ENCODE measurements around the gene AVL9. TPM values are rescaled to one million over a fixed set of nuclear protein-coding genes. Genes with fewer than 3 reads are reported as not detected.

AVL9 gene
- total RNA-seq, 1 experiment from 2014 or later: 36.1 TPM

- Histone ChIP-seq H3K27me3 (replicated peaks; ENCODE audit: insufficient read depth, low read depth, low read length, poor library complexity) (peaks cover 18% of the 10 kb centered on the region), H3K4me3 (ENCODE audit: low read depth, low read length, poor library complexity, severe bottlenecking) (no peak overlapping the region)
Measured at GRCh38 chr7:32458025-32458424, 37.3 kb upstream of the AVL9 start.

GRCh38 chr7:32459788-32460187, 35.5 kb upstream of the AVL9 start:
- H3K27ac ChIP-seq (ENCODE audit: low read depth, low read length, poor library complexity, severe bottlenecking): no peak overlapping the region
- H3K4me3 ChIP-seq (ENCODE audit: low read depth, low read length, poor library complexity, severe bottlenecking): no peak overlapping the region
- CTCF ChIA-PET: no interaction called here
- H3K36me3 ChIP-seq (ENCODE audit: insufficient read depth, low read length, poor library complexity, severe bottlenecking): no peaks in the 10 kb centered on the region
- no peak for TF ChIP-seq CTCF (conservative IDR thresholded peaks at IDR 0.05; ENCODE audit: low read depth, low read length)
- no peak for TF ChIP-seq EZH2 (IDR thresholded peaks at IDR 0.05; ENCODE audit: borderline replicate concordance, low read depth, low read length, poor library complexity, severe bottlenecking)
- no TSS peak for BruUV-seq (replicated peaks)
- POLR2A ChIA-PET (ENCODE audit: low non-redundant PET): no interaction called here
- H3K4me1 ChIP-seq (ENCODE audit: insufficient read depth, low read length, poor library complexity, severe bottlenecking): no peaks in the 10 kb centered on the region
- DNase-seq (ENCODE audit: low spot score): no peak
- intact Hi-C loops (cut with micrococcal nuclease; ENCODE audit: unreplicated experiment): no loop called here
- no peaks in the 10 kb centered on the region for H3K9me3 ChIP-seq (ENCODE audit: low read depth, low read length, poor library complexity, severe bottlenecking)
- H3K27me3 ChIP-seq (replicated peaks; ENCODE audit: insufficient read depth, low read depth, low read length, poor library complexity): peaks cover 8% of the 10 kb centered on the region

More at GRCh38 chr7:32458025-32458424, 37.3 kb upstream of the AVL9 start:
- DNase-seq (ENCODE audit: low spot score): no peak
- Histone ChIP-seq H3K27ac (ENCODE audit: low read depth, low read length, poor library complexity, severe bottlenecking) (no peak overlapping the region), H3K36me3 (ENCODE audit: insufficient read depth, low read length, poor library complexity, severe bottlenecking) (no peaks in the 10 kb centered on the region), H3K4me1 (ENCODE audit: insufficient read depth, low read length, poor library complexity, severe bottlenecking) (no peaks in the 10 kb centered on the region), H3K9me3 (ENCODE audit: low read depth, low read length, poor library complexity, severe bottlenecking) (no peaks in the 10 kb centered on the region)
- intact Hi-C loops (cut with micrococcal nuclease; ENCODE audit: unreplicated experiment): no loop called here
- TF ChIP-seq EZH2 (IDR thresholded peaks at IDR 0.05; ENCODE audit: borderline replicate concordance, low read depth, low read length, poor library complexity, severe bottlenecking): no peak
- TF ChIP-seq CTCF (conservative IDR thresholded peaks at IDR 0.05; ENCODE audit: low read depth, low read length): no peak
- BruUV-seq (replicated peaks): no TSS peak
- ChIA-PET CTCF (no interaction called here), POLR2A (ENCODE audit: low non-redundant PET) (no interaction called here)

- Histone ChIP-seq H3K4me1 (ENCODE audit: insufficient read depth, low read length, poor library complexity, severe bottlenecking) (no peaks in the 10 kb centered on the region), H3K4me3 (ENCODE audit: low read depth, low read length, poor library complexity, severe bottlenecking) (no peak overlapping the region), H3K27ac (ENCODE audit: low read depth, low read length, poor library complexity, severe bottlenecking) (no peak overlapping the region), H3K9me3 (ENCODE audit: low read depth, low read length, poor library complexity, severe bottlenecking) (no peaks in the 10 kb centered on the region), H3K27me3 (replicated peaks; ENCODE audit: insufficient read depth, low read depth, low read length, poor library complexity) (peaks cover 4% of the 10 kb centered on the region), H3K36me3 (ENCODE audit: insufficient read depth, low read length, poor library complexity, severe bottlenecking) (no peaks in the 10 kb centered on the region)
- ChIA-PET CTCF (no interaction called here), POLR2A (ENCODE audit: low non-redundant PET) (no interaction called here)
- intact Hi-C loops (cut with micrococcal nuclease; ENCODE audit: unreplicated experiment): no loop called here
- TF ChIP-seq CTCF (conservative IDR thresholded peaks at IDR 0.05; ENCODE audit: low read depth, low read length) (no peak), EZH2 (IDR thresholded peaks at IDR 0.05; ENCODE audit: borderline replicate concordance, low read depth, low read length, poor library complexity, severe bottlenecking) (no peak)
- no peak for DNase-seq (ENCODE audit: low spot score)
- no TSS peak for BruUV-seq (replicated peaks)
Measured at GRCh38 chr7:32461484-32461883, 33.8 kb upstream of the AVL9 start.
